H7 (cell line): ENCODE measurements around the gene DDX39A. TPM values are rescaled to one million over a fixed set of nuclear protein-coding genes. Genes with fewer than 3 reads are reported as not detected.
"Not testable (repeated sequence)": the region's sequence is repeated elsewhere in the genome, so short reads cannot be mapped to it uniquely, and the experiment has no call there.

Source experiments
- DNase-seq: peaks from one replicate; pipeline ENCODE4 v3.0.0; 2012
- H3K27me3 ChIP-seq: 2 replicates; pipeline ENCODE4 v1.6.0; 2011; ENCODE audit warnings: mild to moderate bottlenecking, low read length; ENCODE audit not compliant: control insufficient read depth, insufficient read depth
- H3K36me3 ChIP-seq: replicated peaks from 2 replicates; pipeline ENCODE4 v1.5.1; 2011; ENCODE audit warnings: low read length; ENCODE audit not compliant: control insufficient read depth, insufficient read depth
- H3K4me3 ChIP-seq: 2 replicates; pipeline ENCODE4 v1.5.1; 2011; ENCODE audit warnings: low read depth, mild to moderate bottlenecking, control low read depth, low read length, moderate library complexity; ENCODE audit not compliant: insufficient read depth
- total RNA-seq: library from RNA; depleted of rRNA; stranded (reverse); fragments of >200 nt; shearing (Covaris generic); gene quantifications from 2 replicates; pipeline ENCODE4 v1.2.3, GENCODE V29; 2014; rRNA removed

DDX39A gene
- 94.6 and 131 TPM in 2 replicates for total RNA-seq

GRCh38 chr19:14419106-14419813 lies at the start of gene DDX39A:
TSS of gene DDX39A (minus strand) at chr19:14419341. CDS start at chr19:14413220, 6,121 bp downstream.
- Histone ChIP-seq H3K36me3 (0 out of 2 replicates have a peak, but pooled peaks cover 2% of the 10 kb centered on the region), H3K27me3 (no peaks in the 10 kb centered on the region), H3K4me3 (peak within 1 kb of the TSS; percentile 76)
- peak; percentile 99 for DNase-seq

GRCh38 chr19:14467816-14468215 lies 48.7 kb upstream of the DDX39A start:
- no peak overlapping the region for H3K4me3 ChIP-seq

GRCh38 chr19:14467391-14467790 lies 48.2 kb upstream of the DDX39A start:
- Histone ChIP-seq H3K4me3 (no peak overlapping the region), H3K36me3 (peaks cover 8% of the 10 kb centered on the region), H3K27me3 (no peaks in the 10 kb centered on the region)

More at GRCh38 chr19:14467816-14468215, 48.7 kb upstream of the DDX39A start:
- DNase-seq = peak; percentile 70
- peaks cover 8% of the 10 kb centered on the region for H3K36me3 ChIP-seq
- no peaks in the 10 kb centered on the region for H3K27me3 ChIP-seq

DNA sequence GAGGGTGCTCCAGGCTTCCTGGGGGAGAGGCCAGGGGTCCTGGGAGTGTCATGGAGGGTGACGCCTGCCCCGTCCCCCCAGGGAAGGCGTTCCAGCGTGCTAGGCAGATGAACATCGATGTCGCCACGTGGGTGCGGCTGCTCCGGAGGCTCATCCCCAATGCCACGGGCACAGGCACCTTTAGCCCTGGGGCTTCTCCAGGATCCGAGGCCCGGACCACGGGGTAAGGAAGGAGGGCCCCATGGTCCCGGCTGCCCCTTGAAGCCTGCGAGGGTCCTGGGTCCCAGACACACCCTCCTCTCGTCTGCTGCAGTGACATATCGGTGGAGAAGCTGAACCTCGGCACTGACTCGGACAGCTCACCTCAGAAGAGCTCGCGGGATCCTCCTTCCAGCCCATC lies 44.6 kb upstream of the DDX39A start:
- peaks cover 10% of the 10 kb centered on the region for H3K36me3 ChIP-seq
- no peak for DNase-seq
- H3K4me3 ChIP-seq = no peak overlapping the region
- no peaks in the 10 kb centered on the region for H3K27me3 ChIP-seq

More at GRCh38 chr19:14467391-14467790, 48.2 kb upstream of the DDX39A start:
- no peak for DNase-seq

- H3K36me3 ChIP-seq, H3K27me3 ChIP-seq, H3K4me3 ChIP-seq, DNase-seq: not testable (repeated sequence)
Observed at GRCh38 chr19:14462401-14462800, 43.3 kb upstream of the DDX39A start.

DNA sequence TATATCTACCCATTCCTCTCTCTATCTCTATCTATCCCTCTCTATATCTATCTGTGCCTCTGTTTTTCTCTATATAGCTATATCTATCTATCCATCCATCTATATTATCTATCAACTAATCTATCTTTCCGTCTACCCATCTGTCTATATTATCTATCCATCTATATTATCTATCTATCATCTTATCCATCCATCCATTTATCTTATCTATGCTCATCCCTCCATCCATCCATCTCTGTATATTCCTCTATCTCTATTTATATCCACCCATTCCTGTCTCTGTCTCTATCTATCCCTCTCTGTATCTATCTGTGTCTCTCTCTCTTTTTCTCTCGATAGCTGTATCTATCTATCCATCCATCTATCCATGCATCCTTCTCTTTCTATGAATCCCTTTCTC lies 41.8 kb upstream of the DDX39A start:
- H3K4me3 ChIP-seq = no peak overlapping the region
- no peaks in the 10 kb centered on the region for H3K27me3 ChIP-seq
- DNase-seq = no peak
- H3K36me3 ChIP-seq = peaks cover 10% of the 10 kb centered on the region

DNA sequence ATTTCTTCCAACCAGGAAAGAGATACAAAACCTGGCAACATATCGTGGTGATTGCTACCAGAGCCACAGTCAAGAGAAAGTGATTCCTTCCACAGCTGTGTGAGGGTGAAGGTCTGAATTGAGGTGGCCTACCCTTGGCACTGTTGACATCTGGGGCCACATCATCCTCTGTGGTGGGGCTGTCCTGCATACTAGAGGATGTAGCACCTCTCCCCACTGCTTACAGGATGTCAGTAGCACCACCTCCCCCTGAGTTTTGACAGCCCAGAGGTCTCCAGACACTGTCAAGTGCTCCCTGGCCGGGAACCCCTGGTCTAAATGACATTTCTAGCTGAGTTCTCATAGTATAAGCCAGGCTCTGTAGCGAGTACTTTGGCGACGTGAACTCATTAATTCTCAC lies 40.6 kb upstream of the DDX39A start:
- DNase-seq = no peak
- H3K4me3 ChIP-seq = no peak overlapping the region
- H3K27me3 ChIP-seq = no peaks in the 10 kb centered on the region
- H3K36me3 ChIP-seq = peaks cover 9% of the 10 kb centered on the region

- not testable (repeated sequence) for DNase-seq, H3K4me3 ChIP-seq, H3K27me3 ChIP-seq
- H3K36me3 ChIP-seq = peaks cover 10% of the 10 kb centered on the region
Observed at GRCh38 chr19:14452303-14452702, 33.2 kb upstream of the DDX39A start.

DNA sequence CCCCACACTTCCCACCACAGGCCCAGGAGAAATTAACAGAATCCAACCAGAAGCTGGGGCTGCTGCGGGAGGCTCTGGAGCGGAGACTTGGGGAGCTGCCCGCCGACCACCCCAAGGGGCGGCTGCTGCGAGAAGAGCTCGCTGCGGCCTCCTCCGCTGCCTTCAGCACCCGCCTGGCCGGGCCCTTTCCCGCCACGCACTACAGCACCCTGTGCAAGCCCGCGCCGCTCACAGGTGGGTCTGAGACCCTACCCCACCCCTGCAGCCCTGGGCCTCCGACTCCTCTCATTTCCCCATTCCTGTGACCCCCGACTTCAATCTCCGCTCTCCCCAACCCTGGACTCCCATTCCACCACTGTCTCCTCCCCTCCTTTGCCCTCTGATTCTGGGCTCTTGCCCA lies 31.7 kb upstream of the DDX39A start:
- H3K27me3 ChIP-seq = no peaks in the 10 kb centered on the region
- H3K4me3 ChIP-seq = no peak overlapping the region
- DNase-seq = no peak
- peaks cover 18% of the 10 kb centered on the region for H3K36me3 ChIP-seq

- H3K27me3 ChIP-seq = no peaks in the 10 kb centered on the region
- H3K36me3 ChIP-seq = peaks cover 18% of the 10 kb centered on the region
- no peak overlapping the region for H3K4me3 ChIP-seq
- DNase-seq = peak; percentile 99
Observed at GRCh38 chr19:14450168-14450874, 31.2 kb upstream of the DDX39A start.

DNA sequence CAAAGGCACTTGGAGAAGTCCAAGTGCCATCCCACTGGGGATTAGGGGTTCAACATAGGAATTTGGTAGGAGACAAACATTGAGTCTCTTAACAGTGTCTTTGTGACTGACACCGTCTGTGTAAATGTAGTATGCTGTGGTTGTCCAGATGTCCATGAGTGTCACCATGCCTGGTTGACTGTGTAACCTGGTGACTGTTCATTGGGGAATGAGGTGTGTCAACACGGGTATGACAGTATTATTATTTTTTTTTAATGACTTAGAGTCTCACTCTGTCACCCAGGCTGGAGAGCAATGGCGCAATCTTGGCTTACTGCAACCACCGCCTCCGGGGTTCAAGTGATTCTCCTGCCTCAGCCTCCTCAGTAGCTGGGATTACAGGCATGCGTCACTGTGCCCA lies 30.2 kb upstream of the DDX39A start:
- Histone ChIP-seq H3K27me3 (no peaks in the 10 kb centered on the region), H3K36me3 (peaks cover 21% of the 10 kb centered on the region), H3K4me3 (no peak overlapping the region)
- no peak for DNase-seq

- DNase-seq = no peak
- H3K36me3 ChIP-seq = peaks cover 34% of the 10 kb centered on the region
- H3K27me3 ChIP-seq = no peaks in the 10 kb centered on the region
- H3K4me3 ChIP-seq = no peak overlapping the region
Observed at GRCh38 chr19:14446336-14447036, 27.3 kb upstream of the DDX39A start.

- H3K4me3 ChIP-seq = no peak overlapping the region
- no peak for DNase-seq
- H3K27me3 ChIP-seq = no peaks in the 10 kb centered on the region
- H3K36me3 ChIP-seq = peaks cover 33% of the 10 kb centered on the region
Observed at GRCh38 chr19:14443632-14444216, 24.6 kb upstream of the DDX39A start.

GRCh38 chr19:14442891-14443631 lies 23.9 kb upstream of the DDX39A start:
- peaks cover 30% of the 10 kb centered on the region for H3K36me3 ChIP-seq
- H3K27me3 ChIP-seq = no peaks in the 10 kb centered on the region
- no peak overlapping the region for H3K4me3 ChIP-seq
- no peak for DNase-seq
